Neural cell (in vitro differentiated cells): Measurements from ENCODE around the gene CRACDL. TPM values are rescaled to one million over a fixed set of nuclear protein-coding genes. Genes with fewer than 3 reads are reported as not detected.

Experiments used
- H2AFZ ChIP-seq: fragments of 200-600, 300-800 bp; sonication (generic), shearing (Covaris generic); 2 replicates; pipeline ENCODE4 v1.6.0; 2014; ENCODE audit warnings: low read depth, mild to moderate bottlenecking, antibody characterized with exemption, low read length, moderate library complexity
- H3F3A ChIP-seq: fragments of 200-600 bp; shearing (Covaris generic); 2 replicates; pipeline ENCODE4 v1.6.1; 2016; ENCODE audit warnings: mild to moderate bottlenecking, moderate library complexity, mixed read lengths, antibody characterized with exemption, low read length; ENCODE audit not compliant: insufficient read depth, poor library complexity, severe bottlenecking
- H3K27ac ChIP-seq: fragments of 200-600, 300-800 bp; sonication (generic), shearing (Covaris generic); 2 replicates; pipeline ENCODE4 v1.5.1; 2014; ENCODE audit warnings: mild to moderate bottlenecking, low read length, moderate library complexity
- H3K27me3 ChIP-seq: fragments of 300-800, 200-600 bp; sonication (generic), shearing (Covaris generic); 2 replicates; pipeline ENCODE4 v1.6.0; 2014; ENCODE audit warnings: mild to moderate bottlenecking, low read depth, low read length, moderate library complexity; ENCODE audit not compliant: insufficient read depth
- H3K36me3 ChIP-seq: fragments of 300-800, 200-600 bp; sonication (generic), shearing (Covaris generic); 2 replicates; pipeline ENCODE4 v1.5.1; 2014; ENCODE audit warnings: mild to moderate bottlenecking, antibody characterized with exemption, low read length, moderate library complexity; ENCODE audit not compliant: insufficient read depth
- H3K4me2 ChIP-seq: fragments of 300-800, 200-600 bp; sonication (generic), shearing (Covaris generic); 2 replicates; pipeline ENCODE4 v1.6.0; 2014; ENCODE audit warnings: mild to moderate bottlenecking, low read length
- H3K4me3 ChIP-seq: fragments of 300-800, 200-600 bp; sonication (generic), shearing (Covaris generic); 2 replicates; pipeline ENCODE4 v1.5.1; 2014; ENCODE audit warnings: mild to moderate bottlenecking, low read length, moderate library complexity
- H3K79me2 ChIP-seq: fragments of 200-600 bp; shearing (Covaris generic); replicated peaks from 2 replicates; pipeline ENCODE4 v1.6.0; 2014; ENCODE audit warnings: mild to moderate bottlenecking, low read length, moderate library complexity; ENCODE audit not compliant: insufficient read depth
- H3K9ac ChIP-seq: fragments of 300-800, 200-600 bp; sonication (generic), shearing (Covaris generic); 2 replicates; pipeline ENCODE4 v1.6.1; 2016; ENCODE audit warnings: mild to moderate bottlenecking, low read length, mixed read lengths
- H3K9me2 ChIP-seq: fragments of 200-600 bp; shearing (Covaris generic); 2 replicates; pipeline ENCODE4 v1.6.1; 2016; ENCODE audit warnings: mild to moderate bottlenecking, low read length, mixed read lengths; ENCODE audit not compliant: insufficient read depth
- H3K9me3 ChIP-seq: fragments of 200-600, 300-800 bp; sonication (generic), shearing (Covaris generic); 2 replicates; pipeline ENCODE4 v1.6.1; 2016; ENCODE audit warnings: mild to moderate bottlenecking, mixed run types, low read length, moderate library complexity, mixed read lengths
- H4K20me1 ChIP-seq: fragments of 200-600 bp; shearing (Covaris generic); 2 replicates; pipeline ENCODE4 v1.6.1; 2016; ENCODE audit warnings: mild to moderate bottlenecking, mixed run types; ENCODE audit not compliant: insufficient read depth
- CTCF ChIP-seq: fragments of 450-650 bp; IDR thresholded peaks from 2 replicates; pipeline ENCODE4 v1.5.1; 2014; ENCODE audit warnings: antibody characterized with exemption, mild to moderate bottlenecking, moderate library complexity; ENCODE audit not compliant: poor library complexity, severe bottlenecking
- EP300 ChIP-seq: fragments of 450-650 bp; conservative IDR thresholded peaks from 2 replicates; pipeline ENCODE4 v1.6.1; 2014; ENCODE audit warnings: antibody characterized with exemption, mild to moderate bottlenecking, moderate library complexity; ENCODE audit not compliant: poor library complexity, severe bottlenecking
- EZH2 ChIP-seq: fragments of 200-600, 300-800 bp; shearing (Covaris generic), sonication (generic); IDR thresholded peaks from 2 replicates; pipeline ENCODE4 v1.6.1; 2014; ENCODE audit warnings: antibody characterized with exemption, low read length, borderline replicate concordance, mild to moderate bottlenecking; ENCODE audit not compliant: insufficient read depth, poor library complexity, severe bottlenecking
- MXI1 ChIP-seq: fragments of 450-650 bp; conservative IDR thresholded peaks from 2 replicates; pipeline ENCODE4 v1.6.1; 2014; ENCODE audit warnings: antibody characterized with exemption, mild to moderate bottlenecking; ENCODE audit not compliant: poor library complexity, severe bottlenecking
- POLR2AphosphoS5 ChIP-seq: IDR thresholded peaks from 2 replicates; pipeline ENCODE4 v1.6.1; 2012
- RAD21 ChIP-seq: fragments of 450-650 bp; conservative IDR thresholded peaks from 2 replicates; pipeline ENCODE4 v1.6.1; 2014; ENCODE audit warnings: antibody characterized with exemption, mild to moderate bottlenecking, moderate library complexity
- REST ChIP-seq: IDR thresholded peaks from 2 replicates; pipeline ENCODE4 v1.6.1; 2012; ENCODE audit warnings: borderline replicate concordance
- SMC3 ChIP-seq: fragments of 450-650 bp; conservative IDR thresholded peaks from 2 replicates; pipeline ENCODE4 v1.6.1; 2014; ENCODE audit warnings: antibody characterized with exemption, mild to moderate bottlenecking, moderate library complexity; ENCODE audit not compliant: poor library complexity
- TAF1 ChIP-seq: IDR thresholded peaks from 2 replicates; pipeline ENCODE4 v1.6.1; 2012; ENCODE audit warnings: low read depth
- polyA plus RNA-seq: library from polyadenylated mRNA; depleted of rRNA; stranded (reverse); fragments of >200 nt; gene quantifications from 2 replicates; pipeline ENCODE4 v1.2.3, GENCODE V29; 2014

Gene CRACDL
- polyA plus RNA-seq, 1 donor from 2014 or later, result 0.85 TPM

- Histone ChIP-seq H3K36me3 (no peaks in the 10 kb centered on the region), H4K20me1 (no peaks in the 10 kb centered on the region), H2AFZ (no peak overlapping the region), H3K9ac (no peak overlapping the region), H3K4me2 (no peak overlapping the region), H3K27ac (no peak overlapping the region), H3K4me3 (no peak overlapping the region), H3K9me2 (no peaks in the 10 kb centered on the region), H3K27me3 (no peaks in the 10 kb centered on the region), H3K79me2 (no peaks in the 10 kb centered on the region), H3F3A (peaks cover 3% of the 10 kb centered on the region), H3K9me3 (no peaks in the 10 kb centered on the region)
- no peak for TF ChIP-seq EP300
- TF ChIP-seq CTCF, result no peak
- TF ChIP-seq TAF1, result no peak
- TF ChIP-seq MXI1, result no peak
- TF ChIP-seq POLR2AphosphoS5, result no peak
- TF ChIP-seq REST, result no peak
- no peak for TF ChIP-seq RAD21
- no peak for TF ChIP-seq SMC3
- TF ChIP-seq EZH2, result no peak
Measured at GRCh38 chr2:98912957-98913915, 22.8 kb downstream of the CRACDL start.

GRCh38 chr2:98912221-98912851, 23.7 kb downstream of the CRACDL start:
- Histone ChIP-seq H4K20me1 (no peaks in the 10 kb centered on the region), H3K9me3 (no peaks in the 10 kb centered on the region), H3K27me3 (no peaks in the 10 kb centered on the region), H2AFZ (no peak overlapping the region), H3F3A (peaks cover 3% of the 10 kb centered on the region), H3K4me2 (no peak overlapping the region), H3K36me3 (no peaks in the 10 kb centered on the region), H3K4me3 (no peak overlapping the region), H3K9ac (no peak overlapping the region), H3K9me2 (no peaks in the 10 kb centered on the region), H3K27ac (no peak overlapping the region), H3K79me2 (no peaks in the 10 kb centered on the region)
- TF ChIP-seq POLR2AphosphoS5 (no peak), CTCF (no peak), REST (no peak), RAD21 (no peak), EP300 (no peak), TAF1 (no peak), SMC3 (no peak), MXI1 (no peak)
